IPS-NIHi7 (cell line): ENCODE data around the gene OSBP.
A peak's percentile ranks its signal among the peaks of the same experiment; 100 is the strongest.
"Not testable (repeated sequence)": the region's sequence is repeated elsewhere in the genome, so short reads cannot be mapped to it uniquely, and the experiment has no call there.

Experiments used
- DNase-seq: peaks from one replicate; pipeline ENCODE4 v3.0.0; 2012; ENCODE audit warnings: mixed read lengths; ENCODE audit errors: extremely low spot score

The OSBP gene

GRCh38 chr11:59551659-59552521 lies 63.7 kb downstream of the OSBP start:
- DNase-seq: no peak

DNA sequence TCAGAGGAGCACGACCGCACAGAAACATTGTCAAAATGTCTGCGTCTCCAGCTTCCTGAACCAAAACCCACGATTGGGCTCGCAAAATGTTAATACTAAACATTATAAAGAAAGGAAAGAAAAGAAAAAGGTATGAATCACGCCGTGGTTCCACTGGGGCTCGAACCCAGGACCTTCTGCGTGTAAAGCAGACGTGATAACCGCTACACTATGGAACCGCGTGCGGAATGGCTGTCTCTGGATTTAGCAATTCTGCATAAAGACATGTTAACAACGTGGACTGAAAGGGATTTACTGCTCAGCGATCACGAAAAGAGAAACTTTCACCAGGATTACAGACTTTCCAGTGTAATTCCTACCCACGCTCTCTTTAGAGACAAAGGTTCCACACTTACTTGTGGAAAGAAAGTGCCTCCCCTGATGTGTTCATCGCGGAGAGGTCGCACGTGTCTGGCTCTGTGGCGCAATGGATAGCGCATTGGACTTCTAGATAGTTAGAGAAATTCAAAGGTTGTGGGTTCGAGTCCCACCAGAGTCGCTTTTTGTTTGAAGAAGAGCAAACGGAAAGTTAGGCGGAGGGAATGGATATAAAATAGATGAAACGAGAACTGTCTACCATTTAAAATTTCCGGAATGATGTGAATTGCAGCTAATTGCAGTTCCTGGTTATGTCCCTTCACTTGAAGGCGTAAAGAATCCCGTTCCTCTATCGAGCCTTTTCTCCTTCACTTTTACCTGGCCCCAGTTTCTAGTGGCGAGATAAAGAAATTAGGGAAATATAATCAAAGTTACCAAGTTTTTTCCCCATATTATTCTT lies 64.5 kb downstream of the OSBP start:
- no peak for DNase-seq

GRCh38 chr11:59550368-59550841 lies 65.2 kb downstream of the OSBP start:
- DNase-seq: peak; percentile 76

- no peak for DNase-seq
Measured at GRCh38 chr11:59548309-59548656, 67.3 kb downstream of the OSBP start.

DNA sequence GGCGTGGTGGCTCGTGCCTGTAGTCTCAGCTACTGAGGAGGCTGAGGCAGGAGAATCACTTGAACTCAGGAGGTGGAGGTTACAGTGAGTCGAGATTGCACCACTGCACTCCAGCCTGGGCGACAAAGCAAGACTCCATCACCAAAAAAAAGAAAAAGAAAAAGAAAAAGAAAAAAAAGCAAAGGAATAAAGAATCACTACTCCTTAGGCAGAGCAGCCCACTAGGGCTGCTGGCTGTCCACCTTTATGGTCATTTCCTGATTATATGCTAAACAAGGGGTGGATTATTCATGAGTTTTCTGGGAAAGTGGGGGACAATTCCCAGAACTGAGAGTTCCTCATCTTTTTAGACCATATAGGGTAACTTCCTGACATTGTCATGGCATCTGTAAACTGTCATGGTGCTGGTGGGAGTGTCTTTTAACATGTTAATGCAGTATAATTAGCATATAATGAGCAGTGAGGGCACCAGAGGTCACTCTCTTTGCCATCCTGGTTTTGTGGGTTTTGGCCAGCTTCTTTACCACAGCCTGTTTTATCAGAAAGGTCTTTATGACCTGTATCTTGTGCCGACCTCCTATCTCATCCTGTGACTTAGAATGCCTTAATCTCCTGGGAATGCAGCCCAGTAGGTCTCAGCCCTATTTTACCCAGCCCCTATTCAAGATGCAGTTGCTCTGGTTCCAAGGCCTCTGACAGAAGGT lies 67.8 kb downstream of the OSBP start:
- not testable (repeated sequence) for DNase-seq

GRCh38 chr11:59545179-59546020 lies 70.2 kb downstream of the OSBP start:
- DNase-seq: no peak

DNA sequence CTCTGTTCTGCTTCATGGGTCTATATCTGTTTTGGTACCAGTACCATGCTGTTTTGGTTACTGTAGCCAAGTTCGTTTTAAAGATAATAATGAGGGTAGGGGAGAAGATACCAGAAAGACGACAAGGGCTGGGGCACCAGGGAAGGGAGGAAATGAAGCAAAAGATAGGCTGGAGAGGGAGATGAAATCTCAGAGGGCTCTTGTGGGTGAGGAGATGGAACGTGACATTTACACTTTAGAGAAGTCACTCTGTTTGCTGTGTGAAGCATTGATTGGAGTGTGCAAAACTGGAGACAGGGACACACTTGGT lies 70.8 kb downstream of the OSBP start:
- DNase-seq: no peak

- DNase-seq: not testable (repeated sequence)
Measured at GRCh38 chr11:59543713-59544112, 71.9 kb downstream of the OSBP start.

GRCh38 chr11:59542142-59542810 lies 73.3 kb downstream of the OSBP start:
- no peak for DNase-seq

- no peak for DNase-seq
Measured at GRCh38 chr11:59534676-59535075, 80.9 kb downstream of the OSBP start.

- no peak for DNase-seq
Measured at GRCh38 chr11:59532620-59533019, 83.0 kb downstream of the OSBP start.

DNA sequence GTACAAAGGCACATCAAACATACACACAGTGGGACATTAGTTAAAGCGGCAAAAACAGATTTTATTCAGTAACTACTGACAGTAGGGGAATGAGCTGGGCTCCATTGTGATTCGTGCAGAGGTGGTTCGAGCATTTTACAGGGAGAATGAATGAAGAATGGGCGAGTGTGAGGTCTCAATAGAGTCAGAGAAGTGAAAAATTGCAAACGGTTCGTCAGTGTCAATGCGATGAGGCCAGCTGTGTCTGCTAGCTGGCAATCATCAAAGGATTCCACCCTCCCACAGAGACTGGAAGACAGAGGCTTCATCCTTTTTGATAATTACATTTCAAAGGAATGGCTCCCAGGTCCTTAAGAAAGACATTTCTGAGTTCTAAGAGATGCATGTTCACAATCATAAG lies 86.9 kb downstream of the OSBP start:
- no peak for DNase-seq
